Measurements from ENCODE around the gene PLCB3.

PLCB3 gene

DNA sequence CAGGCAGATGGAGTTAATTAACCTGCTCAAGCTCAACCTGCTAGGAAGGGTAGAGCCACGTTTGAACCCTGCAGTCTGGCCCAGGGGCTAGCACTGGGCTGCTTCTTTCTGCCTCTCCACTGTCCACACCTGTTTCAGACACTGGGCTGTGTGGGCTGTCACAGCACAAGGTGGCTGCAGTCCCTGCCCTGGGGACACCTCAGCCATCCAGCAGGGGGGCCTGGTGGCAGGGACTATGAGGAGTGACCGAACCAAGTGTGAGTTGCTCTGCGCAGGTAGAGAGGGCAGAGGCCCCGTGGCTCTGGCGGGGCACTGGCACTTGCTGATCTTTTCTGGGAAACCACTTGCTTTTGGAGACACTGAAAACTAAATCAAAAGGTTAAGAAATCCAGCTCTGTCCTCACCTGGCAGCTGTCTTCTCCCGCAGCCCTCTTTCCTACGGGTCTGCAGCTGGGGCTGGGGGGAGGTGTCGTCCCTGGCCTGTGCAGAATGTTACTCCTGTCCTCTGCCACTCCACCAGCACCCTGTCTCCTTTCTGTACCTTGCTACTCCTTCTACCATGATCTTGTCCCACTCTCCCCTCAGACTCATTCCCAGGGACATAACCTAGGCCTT is 27.4 kb downstream of the PLCB3 start:
- Histone ChIP-seq H3K27ac (no peak overlapping the region), H3K4me3 (no peak overlapping the region)

DNA sequence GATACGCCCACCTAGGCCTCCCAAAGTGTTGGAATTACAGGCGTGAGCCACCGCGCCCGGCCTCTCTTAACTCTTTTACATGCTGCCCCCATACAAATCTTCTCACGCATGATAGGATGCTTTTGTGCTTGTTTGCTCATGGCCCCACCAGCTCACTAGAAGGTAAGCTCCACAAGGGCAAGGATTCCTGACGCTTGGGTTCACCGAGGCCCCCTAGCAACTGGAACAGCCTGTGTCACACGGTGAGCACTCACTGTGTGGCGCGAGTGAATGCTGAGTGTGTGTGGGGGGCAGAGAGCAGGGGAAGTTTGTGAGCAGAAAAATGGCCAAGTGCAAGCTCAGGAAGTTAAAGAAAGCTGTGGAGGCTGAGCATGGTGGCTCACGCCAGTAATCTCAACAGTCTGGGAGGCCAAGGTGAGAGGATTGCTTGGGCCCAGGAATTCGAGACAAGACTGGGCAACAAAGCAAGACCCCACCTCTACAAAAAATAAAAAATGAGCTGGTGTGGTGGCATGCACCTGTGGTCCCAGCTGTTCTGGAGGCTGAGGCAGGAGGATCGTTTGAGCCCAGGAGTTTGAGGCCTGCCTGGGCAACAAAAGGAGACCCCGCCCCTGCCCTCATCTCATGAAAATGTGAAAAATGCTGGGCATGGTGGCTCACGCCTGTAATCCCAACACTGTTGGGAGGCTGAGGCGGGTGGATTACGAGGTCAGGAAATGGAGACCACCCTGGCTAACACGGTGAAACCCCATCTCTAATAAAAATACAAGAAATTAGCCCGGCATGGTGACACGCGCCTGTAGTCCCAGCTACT is 30.8 kb downstream of the PLCB3 start:
- Histone ChIP-seq H3K27ac (peak overlapping the region in 1 of 21 experiments; percentile 8), H3K4me3 (no peak overlapping the region)

DNA sequence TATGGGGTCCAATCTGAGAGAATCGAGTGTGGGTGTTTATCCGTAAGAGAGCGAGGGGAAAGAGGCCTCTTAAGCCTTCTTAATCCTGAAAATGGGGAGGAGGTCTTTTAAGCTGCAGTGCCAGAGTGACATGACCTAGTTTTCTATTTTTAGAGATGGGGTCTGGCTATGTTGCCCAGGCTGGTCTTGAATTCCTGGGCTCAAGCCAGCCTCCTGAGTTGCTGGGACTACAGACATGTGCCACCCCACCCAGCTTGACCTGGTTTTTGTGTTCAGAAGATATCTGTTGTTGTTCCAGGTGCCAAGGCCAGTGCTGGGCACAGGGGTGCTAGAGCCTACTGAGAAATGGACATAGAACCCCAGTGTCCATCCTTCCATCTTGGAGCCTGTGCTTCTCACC is 31.8 kb downstream of the PLCB3 start:
- H3K27ac ChIP-seq: peak overlapping the region in 8 of 21 experiments; percentile 16 to 97 (median 60)

DNA sequence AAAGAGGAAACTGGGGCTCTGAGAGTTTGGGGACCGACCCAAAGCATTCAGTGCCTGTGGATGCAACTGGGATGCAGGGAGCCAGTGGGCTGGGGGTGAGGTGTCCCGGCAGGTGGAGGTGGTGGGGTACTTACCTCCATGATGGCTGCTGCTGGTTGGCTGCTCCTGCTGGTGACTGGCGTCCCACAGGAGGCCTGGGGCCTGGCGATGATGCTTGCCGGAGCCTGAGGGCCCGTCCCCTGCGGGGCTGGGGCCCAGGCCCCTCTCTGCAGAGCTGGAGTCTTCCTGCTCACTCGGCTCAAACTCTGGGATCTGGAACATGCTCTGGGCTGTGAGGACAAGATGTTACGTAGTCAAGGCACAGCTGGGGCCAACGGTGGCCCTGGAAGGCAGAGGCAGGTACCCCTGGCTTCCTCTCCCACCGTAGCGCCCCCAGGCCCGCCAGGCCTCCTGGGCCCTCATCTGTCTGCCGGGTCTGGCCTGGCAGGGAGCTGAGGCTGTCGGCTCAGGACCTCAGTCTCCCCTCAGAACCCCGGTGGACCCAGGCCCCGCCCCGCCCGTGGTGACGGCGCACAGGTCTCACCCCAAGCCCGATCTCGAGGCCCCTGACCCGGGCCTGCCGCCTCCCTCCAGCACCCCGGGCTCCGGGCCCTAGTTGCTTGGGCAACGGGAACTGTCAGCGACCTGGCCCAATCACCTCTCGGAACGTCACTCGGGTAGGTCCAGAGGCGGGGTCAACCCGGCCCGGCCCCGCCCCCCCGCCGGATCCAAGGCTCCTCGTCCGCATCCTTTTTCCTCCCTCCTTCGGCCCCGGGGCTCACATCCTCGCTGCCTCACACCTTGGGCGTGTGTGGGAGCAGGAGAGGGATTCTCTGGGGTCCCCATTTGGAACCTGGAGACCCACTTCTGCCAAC is 33.0 kb downstream of the PLCB3 start, which contains the start of gene BAD:
TSS of gene BAD (minus strand) at position 618 of the 914 bp plus-strand sequence. CDS start at position 321, 297 bp downstream.
- H3K4me3 ChIP-seq: peak within 1 kb of the TSS; percentile 55 to 93 (median 66)
- peak within 1 kb of the TSS; percentile 62 to 97 (median 96) for H3K27ac ChIP-seq

More for the DNA sequence above, 31.8 kb downstream of the PLCB3 start:
- H3K4me3 ChIP-seq: no peak overlapping the region

DNA sequence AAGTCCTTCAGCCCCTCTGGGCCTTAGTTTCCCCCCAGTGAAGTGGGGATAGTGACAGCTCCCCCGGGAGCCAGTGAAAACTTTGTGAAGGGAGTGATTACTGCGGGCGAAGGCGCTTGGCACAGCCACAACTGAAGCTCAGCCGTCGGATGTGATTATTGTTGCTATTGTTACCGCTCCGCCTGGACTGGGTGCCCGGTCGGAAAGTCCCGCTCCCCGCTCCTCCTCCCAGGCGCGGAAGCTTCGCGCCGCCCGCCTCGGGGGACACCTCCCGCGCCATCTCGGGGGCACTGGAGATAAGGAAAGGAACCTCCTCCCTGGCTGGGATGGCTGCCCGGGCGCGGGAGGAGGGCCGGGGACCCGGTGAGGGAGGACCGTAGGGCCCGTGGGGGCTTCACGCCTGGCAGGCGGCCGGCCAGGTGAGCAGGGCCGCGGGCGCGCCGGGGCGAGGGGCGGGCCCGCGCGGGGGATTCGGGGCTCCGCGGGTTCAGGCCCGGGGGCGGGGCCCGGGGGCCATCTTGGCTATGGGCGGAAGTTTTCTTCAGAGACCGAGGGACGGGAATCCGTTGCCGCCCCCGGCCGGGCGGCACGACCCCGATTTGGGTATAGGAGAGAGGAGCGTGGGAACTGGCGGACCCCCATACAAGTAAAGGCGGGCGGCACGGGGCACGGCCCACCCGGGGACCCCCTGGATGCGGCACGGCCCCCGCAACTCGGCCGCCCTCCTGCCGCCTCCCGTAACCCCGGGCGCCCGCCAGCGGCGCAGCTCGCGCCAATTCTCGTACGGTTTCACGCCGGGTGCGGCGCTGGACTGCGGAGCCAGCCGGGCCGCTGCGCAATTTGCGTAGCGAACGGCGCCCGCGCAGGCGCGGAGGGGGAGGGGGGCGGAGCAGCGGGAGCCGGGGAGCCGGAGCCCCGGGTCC is 33.9 kb downstream of the PLCB3 start, which contains the start of gene GPR137:
TSS of gene GPR137 (plus strand) at position 887 of the 923 bp plus-strand sequence. CDS start 677 bp downstream, outside the sequence.
- H3K27ac ChIP-seq: peak within 1 kb of the TSS; percentile 43 to 97 (median 96)
- H3K4me3 ChIP-seq: peak within 1 kb of the TSS; percentile 55 to 93 (median 66)

DNA sequence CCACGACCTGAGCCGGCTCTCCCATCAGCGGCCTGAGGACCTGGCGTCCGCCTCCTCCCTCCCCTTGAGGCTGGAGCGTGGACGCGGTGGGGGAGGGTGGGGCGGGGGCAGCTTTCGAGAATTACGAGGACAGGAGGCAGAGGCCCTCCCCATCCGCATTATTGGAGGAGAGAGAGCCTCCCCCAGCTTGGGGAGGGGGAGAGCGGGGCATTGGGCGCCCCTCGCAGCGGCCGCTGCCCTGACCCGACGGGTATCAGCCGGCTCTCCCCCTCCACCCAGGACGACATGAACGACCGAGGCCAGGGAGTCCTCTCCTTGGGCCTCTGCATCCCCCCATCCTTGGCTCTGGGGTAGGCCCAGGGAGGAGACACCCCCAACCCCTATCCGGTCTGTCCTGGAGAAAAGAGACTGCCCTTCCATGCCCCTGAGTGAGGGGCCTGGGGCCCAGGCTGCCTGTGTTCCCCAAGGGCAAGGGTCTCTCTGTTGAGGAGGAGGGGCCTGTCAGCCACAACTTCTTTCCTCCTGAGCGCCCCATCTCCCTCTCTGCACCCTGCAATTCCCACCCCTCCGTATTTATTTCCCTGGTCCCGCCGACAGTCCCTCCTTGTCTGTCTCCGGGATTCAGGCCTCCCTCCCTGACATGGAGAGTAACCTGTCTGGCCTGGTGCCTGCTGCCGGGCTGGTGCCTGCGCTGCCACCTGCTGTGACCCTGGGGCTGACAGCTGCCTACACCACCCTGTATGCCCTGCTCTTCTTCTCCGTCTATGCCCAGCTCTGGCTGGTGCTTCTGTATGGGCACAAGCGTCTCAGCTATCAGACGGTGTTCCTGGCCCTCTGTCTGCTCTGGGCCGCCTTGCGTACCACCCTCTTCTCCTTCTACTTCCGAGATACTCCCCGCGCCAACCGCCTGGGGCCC is 34.8 kb downstream of the PLCB3 start:
- Histone ChIP-seq H3K4me3 (peak overlapping the region; percentile 55 to 93 (median 66)), H3K27ac (peak overlapping the region; percentile 15 to 97 (median 96))

DNA sequence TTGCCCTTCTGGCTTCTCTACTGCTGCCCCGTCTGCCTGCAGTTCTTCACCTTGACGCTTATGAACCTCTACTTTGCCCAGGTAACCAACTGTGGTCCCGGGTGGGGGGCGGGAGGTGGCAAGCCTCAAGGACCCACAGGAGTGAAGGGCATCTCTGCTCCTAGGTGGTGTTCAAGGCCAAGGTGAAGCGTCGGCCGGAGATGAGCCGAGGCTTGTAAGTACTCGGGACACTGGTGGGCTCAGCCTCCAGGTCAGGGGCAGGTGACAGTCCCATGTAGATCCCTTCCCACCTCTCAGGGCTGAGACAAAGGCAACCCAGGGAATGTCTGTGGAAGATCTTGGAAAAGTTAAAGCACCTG is 35.5 kb downstream of the PLCB3 start:
- H3K27ac ChIP-seq: peak overlapping the region in 2 of 21 experiments; percentile 96 to 97
- peak overlapping the region in 1 of 7 experiments; percentile 93 for H3K4me3 ChIP-seq

DNA sequence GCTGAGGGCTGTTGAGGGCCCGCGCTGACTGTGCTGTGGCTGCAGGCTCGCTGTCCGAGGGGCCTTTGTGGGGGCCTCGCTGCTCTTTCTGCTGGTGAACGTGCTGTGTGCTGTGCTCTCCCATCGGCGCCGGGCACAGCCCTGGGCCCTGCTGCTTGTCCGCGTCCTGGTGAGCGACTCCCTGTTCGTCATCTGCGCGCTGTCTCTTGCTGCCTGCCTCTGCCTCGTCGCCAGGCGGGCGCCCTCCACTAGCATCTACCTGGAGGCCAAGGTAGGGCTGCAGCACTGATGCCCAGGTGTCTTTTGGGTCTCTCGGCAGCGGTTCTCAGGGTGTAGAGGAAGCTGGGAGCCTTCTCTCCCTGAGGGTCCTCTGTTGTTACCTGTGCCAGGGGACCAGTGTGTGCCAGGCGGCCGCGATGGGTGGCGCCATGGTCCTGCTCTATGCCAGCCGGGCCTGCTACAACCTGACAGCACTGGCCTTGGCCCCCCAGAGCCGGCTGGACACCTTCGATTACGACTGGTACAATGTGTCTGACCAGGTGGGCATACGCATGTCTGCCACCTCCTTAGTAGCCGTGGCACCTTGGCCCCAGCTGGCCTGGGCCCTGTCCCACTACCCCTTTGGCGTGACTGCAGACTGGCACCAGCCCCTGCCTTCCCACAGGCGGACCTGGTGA is 36.5 kb downstream of the PLCB3 start:
- Histone ChIP-seq H3K27ac (no peak overlapping the region), H3K4me3 (no peak overlapping the region)

DNA sequence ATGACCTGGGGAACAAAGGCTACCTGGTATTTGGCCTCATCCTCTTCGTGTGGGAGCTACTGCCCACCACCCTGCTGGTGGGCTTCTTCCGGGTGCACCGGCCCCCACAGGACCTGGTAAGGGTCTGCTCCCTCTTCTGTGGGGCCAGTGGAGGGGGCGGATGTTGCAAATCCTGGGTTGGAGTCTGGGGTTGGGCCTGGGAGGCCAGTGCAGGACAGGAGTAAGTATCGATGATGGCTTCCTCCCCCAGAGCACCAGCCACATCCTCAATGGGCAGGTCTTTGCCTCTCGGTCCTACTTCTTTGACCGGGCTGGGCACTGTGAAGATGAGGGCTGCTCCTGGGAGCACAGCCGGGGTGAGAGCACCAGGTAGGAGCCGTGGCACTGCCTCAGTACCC is 37.0 kb downstream of the PLCB3 start:
- no peak overlapping the region for H3K4me3 ChIP-seq
- no peak overlapping the region for H3K27ac ChIP-seq

DNA sequence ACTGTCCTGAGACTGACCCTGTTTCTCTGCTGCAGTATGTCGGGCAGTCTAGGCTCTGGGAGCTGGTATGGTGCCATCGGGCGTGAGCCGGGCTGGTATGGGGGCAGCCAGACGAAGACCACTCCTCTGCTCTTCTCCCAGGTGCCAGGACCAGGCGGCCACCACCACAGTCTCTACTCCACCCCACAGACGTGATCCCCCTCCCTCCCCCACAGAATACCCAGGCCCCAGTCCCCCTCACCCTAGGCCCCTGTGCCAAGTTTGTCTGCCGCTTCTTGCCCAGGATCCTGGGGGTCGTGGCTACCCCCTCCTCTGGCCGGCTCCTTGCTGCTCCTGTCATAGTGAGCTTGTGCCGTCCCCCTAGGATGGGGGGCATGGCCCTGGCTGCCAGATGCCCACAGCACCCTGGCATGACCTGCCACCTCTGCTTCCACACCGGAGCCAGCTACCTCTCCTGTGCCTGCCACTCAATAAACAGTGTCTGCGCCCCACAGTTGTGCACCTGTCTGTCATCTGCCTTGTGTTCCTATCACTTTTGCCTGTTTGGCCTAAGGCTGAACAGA is 37.8 kb downstream of the PLCB3 start:
- Histone ChIP-seq H3K4me3 (no peak overlapping the region), H3K27ac (no peak overlapping the region)

DNA sequence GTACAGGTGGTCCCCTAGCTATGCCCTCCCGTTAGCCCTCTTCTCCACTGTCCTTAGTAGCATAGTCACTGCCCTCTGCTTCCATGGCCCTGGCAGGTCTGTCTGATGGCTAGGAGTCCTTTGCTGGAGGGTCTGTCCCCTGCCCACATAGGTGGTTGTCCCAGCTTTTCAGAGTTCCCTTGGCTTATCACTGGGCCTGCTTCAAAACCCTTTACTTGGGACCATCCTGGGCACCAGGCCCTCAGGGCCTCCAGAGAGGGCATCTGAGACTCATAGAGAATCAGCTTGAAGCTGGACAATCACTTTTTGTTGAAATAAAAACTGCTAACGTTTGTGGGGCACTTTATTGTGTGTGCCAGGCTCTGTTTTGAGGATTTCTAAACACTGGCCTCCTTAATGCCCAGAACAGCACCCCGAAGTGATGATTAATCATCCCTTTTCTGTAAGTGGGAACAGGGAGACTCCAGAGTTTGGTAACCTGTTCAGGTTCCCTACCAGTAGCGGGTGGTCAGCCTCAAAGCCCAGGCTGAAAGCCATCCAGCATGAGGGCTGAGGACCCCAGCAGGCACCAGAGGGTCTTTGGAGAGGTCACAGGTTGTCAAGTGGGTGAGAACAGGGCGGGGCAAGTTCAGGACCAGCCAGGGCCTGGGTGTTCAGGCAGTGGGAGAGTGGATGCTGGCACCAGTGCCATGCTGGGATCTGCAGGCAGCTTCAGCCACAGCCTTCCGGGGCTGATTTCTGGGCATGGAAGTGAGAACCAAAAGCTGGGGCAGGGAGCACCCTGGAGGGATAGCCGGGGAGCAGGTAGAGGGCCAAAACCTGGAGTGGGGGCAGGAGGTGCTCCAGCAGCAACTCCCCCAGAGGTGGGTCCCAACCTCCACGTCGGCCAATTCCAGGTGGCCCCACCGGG is 39.3 kb downstream of the PLCB3 start:
- Histone ChIP-seq H3K27ac (peak overlapping the region in 2 of 21 experiments; percentile 4 to 52), H3K4me3 (no peak overlapping the region)

DNA sequence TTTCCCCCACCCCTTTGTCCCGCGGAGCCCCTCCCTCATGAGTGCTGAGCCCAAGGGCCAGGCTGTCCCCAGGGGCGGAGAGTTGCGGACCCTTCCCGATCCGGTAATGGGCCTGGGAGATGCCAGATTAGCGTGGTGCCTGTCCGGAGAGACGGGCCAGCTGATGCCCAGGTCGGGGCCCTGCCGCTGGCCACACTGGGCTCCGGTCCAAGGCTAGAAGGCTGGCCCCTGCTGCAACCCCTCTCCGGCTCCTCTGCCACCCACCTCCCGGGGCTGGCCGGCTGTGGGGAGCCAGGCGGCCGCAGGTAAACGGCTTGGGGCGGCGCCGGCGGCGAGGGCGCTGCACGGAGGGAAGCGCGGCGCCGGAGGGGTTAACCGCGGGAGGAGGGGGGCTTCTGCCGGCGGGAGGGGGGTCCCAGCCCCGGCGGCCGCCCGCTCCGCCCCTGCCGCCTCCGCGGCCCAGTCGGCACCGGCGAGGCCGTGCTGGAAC is 40.0 kb downstream of the PLCB3 start, which contains the start of gene KCNK4:
TSS of gene KCNK4 (plus strand) at position 41 of the 490 bp plus-strand sequence. CDS start 1,717 bp downstream, outside the sequence.
- H3K27ac ChIP-seq: peak within 1 kb of the TSS in 4 of 21 experiments; percentile 1 to 52 (median 20)

DNA sequence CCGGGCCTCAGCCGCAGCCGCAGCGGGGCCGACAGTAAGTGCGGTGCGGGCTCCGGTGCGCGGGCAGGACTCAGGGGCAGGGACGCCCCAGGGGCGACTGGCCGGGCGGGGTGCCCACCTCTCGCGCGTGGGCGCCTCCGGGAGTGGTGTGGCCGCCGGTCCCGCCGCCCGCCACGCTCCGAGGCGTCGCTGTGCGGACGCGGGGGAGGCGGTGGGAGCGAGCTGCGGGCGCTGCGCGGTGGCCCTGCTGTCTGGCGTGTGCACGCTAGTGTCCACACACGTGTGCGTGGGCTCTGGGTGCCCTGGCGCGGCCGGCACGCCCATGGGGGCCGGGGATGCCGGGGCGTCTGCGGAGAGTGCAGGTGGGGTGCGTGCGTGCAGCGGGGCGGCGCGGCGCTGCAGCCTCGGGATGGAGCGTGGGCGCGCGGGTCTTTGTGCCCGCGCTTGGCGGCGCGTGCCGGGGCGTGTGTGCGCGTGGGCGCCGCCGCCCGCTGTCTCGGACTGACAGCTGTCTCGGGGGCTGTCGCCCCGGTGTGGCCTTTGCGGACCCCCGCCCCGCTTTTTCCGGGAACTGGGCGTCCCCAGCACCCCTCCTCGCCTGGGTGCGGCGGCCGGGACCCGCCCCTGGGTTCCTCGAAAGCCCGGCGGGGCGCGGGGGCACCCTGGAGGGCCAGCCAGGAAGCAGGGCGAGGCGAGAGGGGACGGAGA is 40.6 kb downstream of the PLCB3 start:
- Histone ChIP-seq H3K4me3 (peak overlapping the region; percentile 11 to 45 (median 25)), H3K27ac (peak overlapping the region in 4 of 21 experiments; percentile 1 to 50 (median 19))

More for the DNA sequence above, 40.0 kb downstream of the PLCB3 start, which contains the start of gene KCNK4:
- peak within 1 kb of the TSS; percentile 11 to 45 (median 25) for H3K4me3 ChIP-seq

DNA sequence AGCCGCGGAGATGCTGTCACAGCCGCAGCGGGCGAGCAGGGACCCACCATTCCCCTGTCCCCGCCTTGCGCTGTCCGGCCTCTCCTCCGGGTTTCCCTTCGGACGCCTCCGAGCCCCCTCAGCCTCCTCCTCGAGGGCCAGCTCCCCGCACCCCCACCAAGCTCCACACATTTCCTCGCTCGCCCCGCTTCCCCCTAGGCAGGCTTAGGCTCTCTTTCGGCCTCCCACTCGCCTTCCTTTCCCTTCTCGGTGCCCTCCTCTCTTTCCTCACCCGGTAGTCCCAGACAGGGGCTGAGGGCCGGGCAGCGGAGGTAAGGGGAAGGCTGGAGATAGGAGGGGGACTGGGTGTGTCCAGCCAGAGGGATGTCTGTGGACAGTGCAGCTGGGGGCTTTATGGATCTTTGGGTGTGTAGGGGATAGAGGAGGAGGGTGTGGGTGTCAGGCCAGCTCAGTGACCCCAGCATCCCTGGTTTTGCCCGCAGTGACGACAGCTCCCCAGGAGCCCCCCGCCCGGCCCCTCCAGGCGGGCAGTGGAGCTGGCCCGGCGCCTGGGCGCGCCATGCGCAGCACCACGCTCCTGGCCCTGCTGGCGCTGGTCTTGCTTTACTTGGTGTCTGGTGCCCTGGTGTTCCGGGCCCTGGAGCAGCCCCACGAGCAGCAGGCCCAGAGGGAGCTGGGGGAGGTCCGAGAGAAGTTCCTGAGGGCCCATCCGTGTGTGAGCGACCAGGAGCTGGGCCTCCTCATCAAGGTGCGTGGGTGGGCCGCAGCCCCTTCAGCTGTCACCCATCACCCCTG is 41.3 kb downstream of the PLCB3 start:
- peak overlapping the region in 4 of 21 experiments; percentile 1 to 50 (median 19) for H3K27ac ChIP-seq
- peak overlapping the region; percentile 11 to 45 (median 25) for H3K4me3 ChIP-seq
